NCI-H1105 treated with DMSO at 0.1 percent for 48 hours (cell line): ENCODE measurements around the gene HNF4A.
"Not testable (repeated sequence)": the region's sequence is repeated elsewhere in the genome, so short reads cannot be mapped to it uniquely, and the experiment has no call there.

ENCODE experiments used
- DNase-seq: peaks from one replicate; lab custom pipeline; 2025; lab: John Stamatoyannopoulos, UW

Gene HNF4A

GRCh38 chr20:44471481-44471882 is 116.0 kb downstream of the HNF4A start:
- DNase-seq, result peak; percentile 2

GRCh38 chr20:44472283-44472682 is 116.8 kb downstream of the HNF4A start:
- not testable (repeated sequence) for DNase-seq

- DNase-seq, result no peak
Observed at GRCh38 chr20:44475372-44475693, 119.8 kb downstream of the HNF4A start.

- peak; percentile 89 for DNase-seq
Observed at GRCh38 chr20:44475694-44476560, 120.4 kb downstream of the HNF4A start, which contains the start of gene TTPAL. Gene TTPAL (plus strand): TSS chr20:44475874. CDS start chr20:44480000, 4,126 bp downstream.

- no peak for DNase-seq
Observed at GRCh38 chr20:44477151-44477550, 121.7 kb downstream of the HNF4A start.

- DNase-seq, result no peak
Observed at GRCh38 chr20:44478206-44478605, 122.7 kb downstream of the HNF4A start.

- no peak for DNase-seq
Observed at GRCh38 chr20:44479643-44480042, 124.1 kb downstream of the HNF4A start.

- no peak for DNase-seq
Observed at GRCh38 chr20:44480097-44480496, 124.6 kb downstream of the HNF4A start.

- no peak for DNase-seq
Observed at GRCh38 chr20:44481719-44482416, 126.4 kb downstream of the HNF4A start.

- no peak for DNase-seq
Observed at GRCh38 chr20:44483112-44483511, 127.6 kb downstream of the HNF4A start.
